Superior temporal gyrus (tissue), 1 donor: ENCODE results near the gene DGKB.
"Not testable (repeated sequence)": the region's sequence is repeated elsewhere in the genome, so short reads cannot be mapped to it uniquely, and the experiment has no call there.

Experiments used
- DNase-seq: peaks from one replicate; pipeline ENCODE4 v3.0.0-alpha.2; 2016; ENCODE audit errors: extremely low spot score

Gene DGKB

GRCh38 chr7:14458846-14459245 is 443.7 kb downstream of the DGKB start:
- DNase-seq = not testable (repeated sequence)

GRCh38 chr7:14457568-14458453 is 444.7 kb downstream of the DGKB start:
- DNase-seq = peak; percentile 94

- peak; percentile 56 for DNase-seq
Observed at GRCh38 chr7:14449291-14449690, 453.3 kb downstream of the DGKB start.

- DNase-seq = no peak
Observed at GRCh38 chr7:14446829-14447228, 455.7 kb downstream of the DGKB start.

- no peak for DNase-seq
Observed at GRCh38 chr7:14446219-14446618, 456.3 kb downstream of the DGKB start.

- no peak for DNase-seq
Observed at GRCh38 chr7:14438366-14438765, 464.2 kb downstream of the DGKB start.

- no peak for DNase-seq
Observed at GRCh38 chr7:14436878-14437277, 465.7 kb downstream of the DGKB start.

- DNase-seq = no peak
Observed at GRCh38 chr7:14432924-14433323, 469.6 kb downstream of the DGKB start.

GRCh38 chr7:14430926-14431325 is 471.6 kb downstream of the DGKB start:
- DNase-seq = no peak

GRCh38 chr7:14425559-14425958 is 477.0 kb downstream of the DGKB start:
- no peak for DNase-seq

- DNase-seq = no peak
Observed at GRCh38 chr7:14424675-14425074, 477.9 kb downstream of the DGKB start.

- no peak for DNase-seq
Observed at GRCh38 chr7:14420768-14421167, 481.8 kb downstream of the DGKB start.

GRCh38 chr7:14419531-14419930 is 483.0 kb downstream of the DGKB start:
- DNase-seq = no peak

GRCh38 chr7:14418633-14419032 is 483.9 kb downstream of the DGKB start:
- DNase-seq = no peak

- DNase-seq = no peak
Observed at GRCh38 chr7:14414274-14414986, 488.1 kb downstream of the DGKB start.

- DNase-seq = no peak
Observed at GRCh38 chr7:14407246-14408015, 495.1 kb downstream of the DGKB start.

GRCh38 chr7:14403587-14403986 is 499.0 kb downstream of the DGKB start:
- DNase-seq = no peak

GRCh38 chr7:14400271-14400670 is 502.3 kb downstream of the DGKB start:
- peak; percentile 30 for DNase-seq

GRCh38 chr7:14398526-14398925 is 504.0 kb downstream of the DGKB start:
- DNase-seq = no peak

GRCh38 chr7:14395860-14396259 is 506.7 kb downstream of the DGKB start:
- no peak for DNase-seq

GRCh38 chr7:14394786-14395185 is 507.8 kb downstream of the DGKB start:
- DNase-seq = no peak

- DNase-seq = no peak
Observed at GRCh38 chr7:14389595-14389994, 513.0 kb downstream of the DGKB start.
